SU-DHL-6 (cell line): Measurements from ENCODE around the gene SCN9A.

Experiments
- H2AFZ ChIP-seq: fragments of 200-600 bp; sonication (generic); 2 replicates; pipeline ENCODE4 v1.6.1; 2014; ENCODE audit warnings: low read depth, mild to moderate bottlenecking, moderate library complexity, mixed read lengths, antibody characterized with exemption, low read length; ENCODE audit not compliant: severe bottlenecking
- H3F3A ChIP-seq: fragments of 200-600 bp; shearing (Covaris generic); 2 replicates; pipeline ENCODE4 v1.6.0; 2016; ENCODE audit warnings: antibody characterized with exemption, mild to moderate bottlenecking; ENCODE audit not compliant: insufficient read depth
- H3K27ac ChIP-seq: fragments of 200-600 bp; sonication (generic); 2 replicates; pipeline ENCODE4 v1.5.1; 2016; ENCODE audit warnings: low read depth, mild to moderate bottlenecking, low read length, moderate library complexity, mixed read lengths
- H3K27me3 ChIP-seq: fragments of 200-600 bp; sonication (generic), shearing (Covaris generic); 2 replicates; pipeline ENCODE4 v1.6.0; 2014; ENCODE audit warnings: mild to moderate bottlenecking, low read length
- H3K36me3 ChIP-seq: fragments of 200-600 bp; sonication (generic); 2 replicates; pipeline ENCODE4 v1.6.1; 2014; ENCODE audit warnings: mild to moderate bottlenecking, low read length, mixed read lengths
- H3K4me2 ChIP-seq: fragments of 300-600, 200-600 bp; shearing (Covaris generic), sonication (generic); 2 replicates; pipeline ENCODE4 v1.6.0; 2014; ENCODE audit warnings: low read length, low read depth, mild to moderate bottlenecking; ENCODE audit not compliant: poor library complexity, severe bottlenecking
- H3K4me3 ChIP-seq: fragments of 200-600 bp; sonication (generic); 2 replicates; pipeline ENCODE4 v1.5.1; 2014; ENCODE audit warnings: antibody characterized with exemption, low read length, mild to moderate bottlenecking, mixed read lengths; ENCODE audit not compliant: insufficient read depth, poor library complexity, severe bottlenecking
- H3K79me2 ChIP-seq: fragments of 200-600 bp; sonication (generic); 2 replicates; pipeline ENCODE4 v1.6.1; 2014; ENCODE audit warnings: mild to moderate bottlenecking, low read length, moderate library complexity; ENCODE audit not compliant: insufficient read depth
- H3K9ac ChIP-seq: fragments of 200-600 bp; sonication (generic); 2 replicates; pipeline ENCODE4 v1.7.0; 2014; ENCODE audit warnings: mild to moderate bottlenecking, low read length
- H3K9me2 ChIP-seq: fragments of 200-600 bp; sonication (generic); replicated peaks from 2 replicates; pipeline ENCODE4 v1.6.1; 2014; ENCODE audit warnings: low read length; ENCODE audit not compliant: insufficient read depth
- H3K9me3 ChIP-seq: fragments of 200-600 bp; sonication (generic); 2 replicates; pipeline ENCODE4 v1.6.1; 2014; ENCODE audit warnings: low read length, mixed read lengths; ENCODE audit not compliant: insufficient read depth
- H4K20me1 ChIP-seq: fragments of 200-600 bp; sonication (generic); 2 replicates; pipeline ENCODE4 v1.6.1; 2014; ENCODE audit warnings: low read depth, mild to moderate bottlenecking, antibody characterized with exemption, low read length, moderate library complexity, mixed read lengths
- EZH2phosphoT487 ChIP-seq: fragments of 200-600 bp; sonication (generic), shearing (Covaris generic); conservative IDR thresholded peaks from 2 replicates; pipeline ENCODE4 v1.6.1; 2018; ENCODE audit warnings: mild to moderate bottlenecking, antibody characterized with exemption, low read length, moderate library complexity, mixed read lengths
- TF ChIP-seq, protein P1 (sequence below): fragments of 200-600 bp; sonication (generic); IDR thresholded peaks from one replicate; pipeline ENCODE4 v1.5.1; 2017; ENCODE audit warnings: antibody characterized with exemption, mild to moderate bottlenecking, low read length, moderate library complexity; ENCODE audit not compliant: insufficient read depth, poor library complexity, severe bottlenecking

The SCN9A gene

DNA sequence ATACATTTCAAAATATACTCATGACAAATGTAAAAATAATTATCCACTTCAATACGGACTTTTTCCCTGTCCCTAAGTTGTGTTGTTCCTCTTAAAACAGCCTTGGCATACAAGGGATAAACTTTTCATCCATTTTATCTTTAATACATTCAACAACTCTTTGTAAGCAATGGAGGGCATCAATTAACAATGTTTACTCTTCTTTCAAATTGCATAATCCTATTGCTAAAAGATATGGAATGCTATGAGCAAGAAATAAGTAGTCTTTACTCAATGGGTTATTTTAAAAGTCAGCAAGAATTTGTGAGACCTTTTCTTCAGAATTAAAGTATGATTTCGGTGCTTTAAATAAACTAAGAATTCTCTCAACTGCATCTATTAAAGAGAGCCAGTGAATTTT, 41.9 kb downstream of the SCN9A start:
- no peak overlapping the region for H3K4me3 ChIP-seq
- H4K20me1 ChIP-seq, result no peaks in the 10 kb centered on the region; the same call in 1 of the 2 replicates
- no peak for TF ChIP-seq EZH2phosphoT487
- TF ChIP-seq, protein P1, sequence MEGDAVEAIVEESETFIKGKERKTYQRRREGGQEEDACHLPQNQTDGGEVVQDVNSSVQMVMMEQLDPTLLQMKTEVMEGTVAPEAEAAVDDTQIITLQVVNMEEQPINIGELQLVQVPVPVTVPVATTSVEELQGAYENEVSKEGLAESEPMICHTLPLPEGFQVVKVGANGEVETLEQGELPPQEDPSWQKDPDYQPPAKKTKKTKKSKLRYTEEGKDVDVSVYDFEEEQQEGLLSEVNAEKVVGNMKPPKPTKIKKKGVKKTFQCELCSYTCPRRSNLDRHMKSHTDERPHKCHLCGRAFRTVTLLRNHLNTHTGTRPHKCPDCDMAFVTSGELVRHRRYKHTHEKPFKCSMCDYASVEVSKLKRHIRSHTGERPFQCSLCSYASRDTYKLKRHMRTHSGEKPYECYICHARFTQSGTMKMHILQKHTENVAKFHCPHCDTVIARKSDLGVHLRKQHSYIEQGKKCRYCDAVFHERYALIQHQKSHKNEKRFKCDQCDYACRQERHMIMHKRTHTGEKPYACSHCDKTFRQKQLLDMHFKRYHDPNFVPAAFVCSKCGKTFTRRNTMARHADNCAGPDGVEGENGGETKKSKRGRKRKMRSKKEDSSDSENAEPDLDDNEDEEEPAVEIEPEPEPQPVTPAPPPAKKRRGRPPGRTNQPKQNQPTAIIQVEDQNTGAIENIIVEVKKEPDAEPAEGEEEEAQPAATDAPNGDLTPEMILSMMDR, result no peak
- no peak overlapping the region for H3K4me2 ChIP-seq
- no peak overlapping the region for H3K9ac ChIP-seq
- no peaks in the 10 kb centered on the region for H3F3A ChIP-seq
- H2AFZ ChIP-seq, result no peak overlapping the region
- H3K9me2 ChIP-seq, result no peaks in the 10 kb centered on the region
- no peaks in the 10 kb centered on the region for H3K9me3 ChIP-seq
- no peaks in the 10 kb centered on the region for H3K36me3 ChIP-seq
- H3K79me2 ChIP-seq, result no peaks in the 10 kb centered on the region
- no peaks in the 10 kb centered on the region for H3K27me3 ChIP-seq
- no peak overlapping the region for H3K27ac ChIP-seq

DNA sequence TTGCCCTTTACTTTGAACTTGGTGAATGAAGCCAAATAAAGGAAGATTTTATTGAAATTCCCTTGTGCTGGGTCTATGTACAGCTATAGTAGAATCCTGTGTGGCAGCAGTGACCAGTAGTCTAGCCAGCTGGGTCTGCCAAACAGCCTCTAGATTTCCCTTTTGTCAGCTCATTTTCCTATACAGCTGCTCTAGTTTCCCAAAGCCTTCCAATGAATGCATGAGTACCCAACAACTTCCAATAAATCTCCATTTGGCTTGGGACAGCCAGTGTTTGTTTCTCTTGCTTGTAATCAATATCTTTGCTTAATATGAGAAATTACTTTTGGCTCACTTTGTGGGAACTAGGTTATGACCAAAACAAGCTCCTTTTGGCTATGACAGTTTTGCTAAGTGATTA, 43.6 kb downstream of the SCN9A start:
- H3K9me2 ChIP-seq, result no peaks in the 10 kb centered on the region
- H3K79me2 ChIP-seq, result no peaks in the 10 kb centered on the region
- H4K20me1 ChIP-seq, result no peaks in the 10 kb centered on the region; the same call in 1 of the 2 replicates
- H3K9ac ChIP-seq, result no peak overlapping the region
- no peaks in the 10 kb centered on the region for H3F3A ChIP-seq
- no peaks in the 10 kb centered on the region for H3K27me3 ChIP-seq
- no peaks in the 10 kb centered on the region for H3K36me3 ChIP-seq
- TF ChIP-seq, protein P1, result no peak
- TF ChIP-seq EZH2phosphoT487, result no peak
- no peak overlapping the region for H2AFZ ChIP-seq
- no peak overlapping the region for H3K4me3 ChIP-seq
- H3K27ac ChIP-seq, result no peak overlapping the region
- H3K4me2 ChIP-seq, result no peak overlapping the region
- H3K9me3 ChIP-seq, result no peaks in the 10 kb centered on the region

DNA sequence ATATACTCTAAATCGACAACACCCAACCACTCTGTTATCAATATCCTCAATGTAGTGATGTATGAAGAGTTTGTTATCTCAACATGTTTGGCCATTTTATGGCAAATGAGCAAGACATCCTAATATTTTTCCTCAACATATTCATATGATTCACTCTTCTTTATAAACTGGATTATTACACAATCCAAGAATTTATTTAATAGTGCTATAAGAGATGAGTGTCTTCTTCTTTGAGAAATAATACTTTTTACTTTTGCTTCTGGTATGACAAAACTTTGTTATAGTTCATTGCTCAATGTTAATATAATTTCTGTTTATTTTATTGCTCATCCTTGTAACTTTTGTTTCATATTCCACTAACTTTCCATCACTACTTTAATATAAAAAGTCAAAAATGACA, 44.3 kb downstream of the SCN9A start:
- no peak for TF ChIP-seq EZH2phosphoT487
- TF ChIP-seq, protein P1, result no peak
- Histone ChIP-seq H3K79me2 (no peaks in the 10 kb centered on the region), H2AFZ (no peak overlapping the region), H3K27me3 (no peaks in the 10 kb centered on the region), H3K4me2 (no peak overlapping the region), H3K27ac (no peak overlapping the region), H3K9ac (no peak overlapping the region), H3K9me2 (no peaks in the 10 kb centered on the region), H3K36me3 (no peaks in the 10 kb centered on the region), H4K20me1 (no peaks in the 10 kb centered on the region; the same call in 1 of the 2 replicates), H3K9me3 (no peaks in the 10 kb centered on the region), H3K4me3 (no peak overlapping the region), H3F3A (no peaks in the 10 kb centered on the region)

DNA sequence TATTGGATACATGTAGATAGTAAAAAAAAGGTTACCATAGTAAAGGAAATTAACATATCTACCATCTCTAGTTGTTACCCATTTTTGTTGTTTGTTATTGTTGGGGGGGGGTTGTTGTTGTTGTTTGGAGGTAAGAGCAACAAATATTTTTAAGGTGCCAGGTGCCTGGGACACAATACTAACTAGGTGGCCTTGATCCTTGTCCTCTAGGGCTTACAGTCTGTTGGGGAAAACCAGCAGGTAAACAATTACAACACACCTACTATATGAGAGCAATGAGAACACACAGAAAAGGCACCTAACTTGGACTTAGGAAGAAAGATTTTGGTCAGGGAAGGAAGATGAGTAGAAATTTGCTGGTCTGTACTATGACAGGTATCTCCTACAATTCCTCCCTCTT, 46.3 kb downstream of the SCN9A start:
- no peak overlapping the region for H3K27ac ChIP-seq
- H4K20me1 ChIP-seq, result no peaks in the 10 kb centered on the region; the same call in 1 of the 2 replicates
- no peak overlapping the region for H2AFZ ChIP-seq
- no peaks in the 10 kb centered on the region for H3F3A ChIP-seq
- H3K4me2 ChIP-seq, result no peak overlapping the region
- no peaks in the 10 kb centered on the region for H3K9me2 ChIP-seq
- TF ChIP-seq, protein P1, result no peak
- no peak for TF ChIP-seq EZH2phosphoT487
- H3K79me2 ChIP-seq, result no peaks in the 10 kb centered on the region
- H3K27me3 ChIP-seq, result no peaks in the 10 kb centered on the region
- H3K9ac ChIP-seq, result no peak overlapping the region
- H3K9me3 ChIP-seq, result no peaks in the 10 kb centered on the region
- no peak overlapping the region for H3K4me3 ChIP-seq
- no peaks in the 10 kb centered on the region for H3K36me3 ChIP-seq
